Central memory CD8-positive, alpha-beta T cell (primary cell): Measurements from ENCODE around the gene ANO2.

Experiments used
- ATAC-seq: fragments of 150-1000 bp; cut with Tn5 transposase; replicated peaks from 2 replicates; pipeline ENCODE4 v1.10.0; 2022; ENCODE audit warnings: mild to moderate bottlenecking, moderate FRiP score, moderate number of reproducible peaks; ENCODE audit not compliant: poor library complexity, severe bottlenecking; ENCODE audit errors: extremely low read depth
- DNase-seq, 2 donors: peaks; one replicate each; pipeline ENCODE4 v3.0.0; 2021; ENCODE audit warnings: low spot score in 2 of 2
- H3K27ac Mint-ChIP-seq: one replicate; pipeline ENCODE4 v1.8.0; 2022; ENCODE audit warnings: low read depth, mild to moderate bottlenecking, moderate library complexity, mixed read lengths
- H3K27me3 Mint-ChIP-seq: one replicate; pipeline ENCODE4 v1.8.0; 2022; ENCODE audit warnings: mixed read lengths
- H3K36me3 Mint-ChIP-seq: one replicate; pipeline ENCODE4 v1.8.0; 2022; ENCODE audit warnings: mild to moderate bottlenecking, moderate library complexity, mixed read lengths; ENCODE audit not compliant: insufficient read depth
- H3K4me1 Mint-ChIP-seq: one replicate; pipeline ENCODE4 v1.8.0; 2022; ENCODE audit warnings: mixed read lengths
- H3K4me3 Mint-ChIP-seq: one replicate; pipeline ENCODE4 v1.8.0; 2022; ENCODE audit warnings: mild to moderate bottlenecking, moderate library complexity, mixed read lengths
- H3K9me3 Mint-ChIP-seq: one replicate; pipeline ENCODE4 v1.8.0; 2022; ENCODE audit warnings: mixed read lengths

The ANO2 gene

DNA sequence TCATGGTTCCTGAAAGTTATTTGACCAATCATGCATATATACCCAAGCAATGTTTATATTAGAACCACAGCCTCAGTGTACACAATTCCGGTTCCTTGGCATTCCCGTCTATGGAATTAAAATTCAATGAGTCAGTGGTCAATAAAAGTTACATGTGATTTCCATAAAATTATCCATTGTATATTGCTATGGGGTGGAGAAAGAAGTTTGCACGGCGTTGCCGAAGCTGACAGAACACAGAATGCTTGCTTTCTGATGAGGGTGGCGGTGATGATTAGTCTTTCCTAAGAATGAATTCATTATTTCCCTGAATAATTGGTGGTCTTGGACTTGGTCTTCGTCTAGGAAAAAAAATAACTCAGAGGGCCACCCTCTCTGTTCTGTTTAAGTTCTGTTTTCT, 214.1 kb downstream of the ANO2 start:
- Mint-ChIP-seq H3K27me3 (peaks cover 26% of the 10 kb centered on the region), H3K27ac (no peak overlapping the region), H3K4me1 (no peaks in the 10 kb centered on the region), H3K36me3 (peaks cover 2% of the 10 kb centered on the region), H3K4me3 (no peak overlapping the region), H3K9me3 (no peaks in the 10 kb centered on the region)
- DNase-seq (no peak), ATAC-seq (no peak)

DNA sequence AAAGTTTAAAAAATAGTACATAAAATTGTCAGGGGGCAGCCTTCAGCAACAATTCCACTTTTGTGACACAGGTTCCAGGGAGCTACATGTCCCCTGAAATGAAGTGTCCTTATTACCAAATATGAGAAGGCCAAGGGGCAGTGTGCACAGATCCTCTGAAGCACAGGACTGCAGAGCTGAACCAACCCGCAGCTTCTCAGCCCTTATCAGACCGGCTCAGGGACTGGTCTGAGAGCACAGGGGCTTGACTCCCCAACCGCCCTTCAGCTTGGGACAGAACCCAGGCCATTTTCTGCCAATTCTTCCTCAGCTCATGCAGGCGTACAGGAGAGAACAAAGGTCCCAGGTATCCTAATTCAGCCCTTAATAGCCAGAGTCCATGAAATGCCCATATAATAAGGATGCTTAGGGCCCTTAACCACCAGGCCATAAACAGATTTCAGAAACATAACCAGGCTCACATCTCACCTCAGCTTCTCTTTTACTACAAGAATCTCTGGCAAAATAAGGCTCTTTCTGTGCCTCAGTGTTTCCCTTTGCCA, 221.3 kb downstream of the ANO2 start:
- H3K4me3 Mint-ChIP-seq: no peak overlapping the region
- H3K27me3 Mint-ChIP-seq: peaks cover 58% of the 10 kb centered on the region
- peaks cover 2% of the 10 kb centered on the region for H3K36me3 Mint-ChIP-seq
- ATAC-seq (no peak), DNase-seq (no peak)
- H3K27ac Mint-ChIP-seq: no peak overlapping the region
- no peaks in the 10 kb centered on the region for H3K9me3 Mint-ChIP-seq
- H3K4me1 Mint-ChIP-seq: no peaks in the 10 kb centered on the region

DNA sequence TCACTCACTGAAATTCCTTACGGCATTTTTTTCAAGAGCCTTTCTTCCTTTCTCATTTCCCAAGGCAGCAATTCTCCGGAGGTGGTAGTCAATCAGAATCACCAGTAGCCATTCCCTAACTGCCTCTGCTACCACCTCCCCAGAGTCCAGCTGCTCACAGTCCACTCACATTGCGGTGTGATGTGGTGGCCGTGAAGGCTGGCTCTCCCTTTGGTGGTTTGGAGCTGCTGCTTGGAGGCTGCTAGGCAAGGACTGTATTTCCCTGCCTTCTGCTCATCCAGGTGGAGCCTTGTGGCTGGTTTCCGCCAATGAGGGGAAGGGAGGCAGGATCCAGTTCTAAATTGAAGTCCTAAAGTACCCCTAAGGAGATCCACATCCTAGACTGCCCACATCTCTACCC, 222.0 kb downstream of the ANO2 start:
- no peaks in the 10 kb centered on the region for H3K9me3 Mint-ChIP-seq
- DNase-seq: no peak
- H3K4me1 Mint-ChIP-seq: no peaks in the 10 kb centered on the region
- ATAC-seq: no peak
- H3K27me3 Mint-ChIP-seq: peaks cover 65% of the 10 kb centered on the region
- peaks cover 2% of the 10 kb centered on the region for H3K36me3 Mint-ChIP-seq
- H3K27ac Mint-ChIP-seq: no peak overlapping the region
- no peak overlapping the region for H3K4me3 Mint-ChIP-seq

DNA sequence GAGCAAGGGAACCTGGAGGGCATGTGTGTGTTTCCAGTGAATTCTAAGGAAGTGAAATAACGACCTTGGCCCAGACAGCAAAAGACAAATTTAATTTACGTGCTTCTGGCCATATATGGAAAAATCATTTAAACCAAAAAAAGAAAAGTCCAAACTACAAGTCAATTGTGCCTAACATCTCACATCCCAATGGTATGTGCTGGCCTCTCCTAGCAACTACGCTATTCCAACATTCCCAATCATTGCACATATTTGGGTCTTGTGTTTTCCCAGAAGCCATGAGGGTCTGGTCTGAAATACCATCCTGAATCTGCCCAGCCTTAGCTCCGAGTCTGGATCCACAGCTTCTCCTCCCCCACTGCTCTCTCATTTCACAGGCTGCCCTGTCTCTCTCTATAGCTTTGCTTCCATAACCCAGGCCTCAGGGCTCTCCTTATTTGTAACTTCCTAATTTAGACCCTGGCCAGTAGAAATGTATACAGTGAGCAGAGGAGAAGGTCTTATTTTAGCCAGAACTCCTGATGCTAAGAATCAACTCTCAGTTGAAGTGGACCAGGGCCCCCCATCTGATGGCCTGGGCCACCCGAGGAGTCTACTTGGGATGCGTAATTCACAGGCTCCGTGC, 224.6 kb downstream of the ANO2 start:
- no peaks in the 10 kb centered on the region for H3K9me3 Mint-ChIP-seq
- DNase-seq (no peak), ATAC-seq (no peak)
- H3K27ac Mint-ChIP-seq: no peak overlapping the region
- H3K36me3 Mint-ChIP-seq: no peaks in the 10 kb centered on the region
- peaks cover 45% of the 10 kb centered on the region for H3K27me3 Mint-ChIP-seq
- no peak overlapping the region for H3K4me3 Mint-ChIP-seq
- H3K4me1 Mint-ChIP-seq: no peaks in the 10 kb centered on the region

DNA sequence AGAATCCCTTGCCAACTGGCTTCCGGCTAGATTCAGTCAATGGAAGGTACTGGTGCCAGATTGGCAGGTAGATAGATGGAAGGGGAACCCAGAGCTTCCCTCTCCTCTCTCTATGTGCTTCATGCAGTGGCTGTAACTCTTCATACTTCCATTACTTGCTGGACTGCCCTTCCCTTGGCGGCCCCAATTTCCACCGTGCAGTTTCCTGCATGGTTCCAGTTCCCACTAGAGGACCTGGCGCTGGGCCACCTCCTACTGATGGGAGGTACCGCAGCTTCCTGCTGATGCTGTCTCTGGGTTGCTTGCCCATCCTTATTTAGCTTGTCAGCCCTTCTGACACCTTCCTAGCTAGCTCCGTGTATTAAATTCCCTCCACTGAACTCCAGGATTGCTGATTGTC, 226.4 kb downstream of the ANO2 start:
- no peak for DNase-seq
- no peaks in the 10 kb centered on the region for H3K4me1 Mint-ChIP-seq
- no peak overlapping the region for H3K27ac Mint-ChIP-seq
- ATAC-seq: no peak
- no peaks in the 10 kb centered on the region for H3K36me3 Mint-ChIP-seq
- no peak overlapping the region for H3K4me3 Mint-ChIP-seq
- H3K27me3 Mint-ChIP-seq: peaks cover 56% of the 10 kb centered on the region
- no peaks in the 10 kb centered on the region for H3K9me3 Mint-ChIP-seq

DNA sequence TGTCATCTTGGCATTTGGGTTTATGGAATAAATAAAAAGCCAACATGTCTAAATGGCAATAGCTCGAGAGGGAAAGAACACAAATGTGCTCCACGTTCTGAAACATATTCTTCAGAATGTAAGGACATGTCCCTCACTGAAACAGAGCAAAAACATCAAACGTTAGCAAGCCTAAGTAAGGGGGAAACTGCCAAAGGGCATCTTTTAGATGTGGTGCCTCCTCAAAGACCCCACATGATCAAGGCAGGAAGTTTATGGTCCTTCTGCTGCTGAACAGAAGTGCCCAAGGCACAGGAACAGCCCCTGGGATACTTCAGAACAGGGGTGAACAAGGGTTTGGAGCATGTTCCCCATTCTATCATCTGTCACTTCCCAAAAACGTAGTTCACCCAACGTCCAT, 227.0 kb downstream of the ANO2 start:
- Mint-ChIP-seq H3K9me3 (no peaks in the 10 kb centered on the region), H3K27ac (no peak overlapping the region), H3K27me3 (peaks cover 52% of the 10 kb centered on the region), H3K4me3 (no peak overlapping the region), H3K4me1 (no peaks in the 10 kb centered on the region), H3K36me3 (no peaks in the 10 kb centered on the region)
- no peak for ATAC-seq
- no peak for DNase-seq

DNA sequence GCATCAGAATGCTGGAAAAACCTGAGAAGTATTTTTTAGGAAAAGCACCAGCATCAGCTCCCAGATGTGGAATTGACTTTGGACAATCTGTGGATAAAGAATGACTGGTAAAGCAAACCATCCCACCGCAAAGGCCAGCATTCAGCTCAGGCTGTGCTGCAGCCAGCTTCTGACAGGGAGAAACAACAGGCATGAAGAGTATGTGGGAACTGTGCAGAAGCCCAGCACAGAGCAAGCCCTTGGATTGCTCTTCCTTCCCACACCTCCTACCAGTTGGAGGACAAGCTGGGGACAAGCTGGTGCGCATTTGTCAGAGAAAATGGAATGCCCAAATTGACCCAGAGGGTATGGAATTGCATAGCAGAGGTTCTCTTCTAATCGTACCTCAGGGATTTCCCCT, 228.1 kb downstream of the ANO2 start:
- Mint-ChIP-seq H3K27ac (no peak overlapping the region), H3K27me3 (peaks cover 42% of the 10 kb centered on the region), H3K36me3 (no peaks in the 10 kb centered on the region), H3K9me3 (no peaks in the 10 kb centered on the region), H3K4me3 (no peak overlapping the region), H3K4me1 (no peaks in the 10 kb centered on the region)
- DNase-seq: no peak
- ATAC-seq: no peak

DNA sequence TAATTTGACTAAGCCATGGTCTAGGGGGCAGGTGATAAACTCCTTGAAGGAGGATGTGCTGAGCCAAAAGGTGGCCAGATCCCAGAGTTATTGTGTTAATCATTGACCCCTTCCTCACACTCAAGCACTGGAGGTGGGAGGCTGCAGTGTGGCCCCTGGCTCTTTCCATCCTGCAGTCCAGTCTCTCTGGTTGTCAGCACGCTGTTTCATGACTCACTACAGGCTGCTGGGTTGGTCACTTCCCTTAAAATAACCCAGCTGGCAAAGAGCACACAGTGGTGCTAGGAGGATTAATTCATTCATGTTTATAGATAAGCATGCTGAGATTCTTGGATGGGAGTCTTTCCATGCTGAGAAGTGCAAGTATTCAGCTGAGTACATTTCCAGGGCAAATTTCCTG, 228.9 kb downstream of the ANO2 start:
- Mint-ChIP-seq H3K36me3 (no peaks in the 10 kb centered on the region), H3K27ac (no peak overlapping the region), H3K4me1 (no peaks in the 10 kb centered on the region), H3K27me3 (peaks cover 42% of the 10 kb centered on the region), H3K9me3 (no peaks in the 10 kb centered on the region), H3K4me3 (no peak overlapping the region)
- ATAC-seq (no peak), DNase-seq (no peak)

DNA sequence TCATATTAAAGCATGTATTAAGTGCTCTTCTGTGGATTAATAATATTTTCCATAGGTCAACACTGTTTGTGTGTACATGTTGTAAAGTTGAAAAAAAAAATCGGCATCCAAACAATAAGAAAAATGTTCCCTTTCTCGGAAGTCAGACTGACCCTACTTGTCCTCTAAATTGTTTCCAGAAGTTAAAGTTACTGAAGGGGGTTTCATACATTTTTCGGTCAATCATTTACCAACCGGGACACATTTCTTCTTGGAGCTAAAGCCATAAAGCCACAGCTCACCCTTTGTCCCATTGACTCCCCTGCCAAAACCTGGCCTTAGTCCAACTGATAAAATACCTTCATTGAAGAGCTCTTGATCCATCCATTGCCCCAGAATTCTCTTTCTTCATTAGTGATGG, 230.0 kb downstream of the ANO2 start:
- Mint-ChIP-seq H3K36me3 (no peaks in the 10 kb centered on the region), H3K27me3 (peaks cover 31% of the 10 kb centered on the region)

DNA sequence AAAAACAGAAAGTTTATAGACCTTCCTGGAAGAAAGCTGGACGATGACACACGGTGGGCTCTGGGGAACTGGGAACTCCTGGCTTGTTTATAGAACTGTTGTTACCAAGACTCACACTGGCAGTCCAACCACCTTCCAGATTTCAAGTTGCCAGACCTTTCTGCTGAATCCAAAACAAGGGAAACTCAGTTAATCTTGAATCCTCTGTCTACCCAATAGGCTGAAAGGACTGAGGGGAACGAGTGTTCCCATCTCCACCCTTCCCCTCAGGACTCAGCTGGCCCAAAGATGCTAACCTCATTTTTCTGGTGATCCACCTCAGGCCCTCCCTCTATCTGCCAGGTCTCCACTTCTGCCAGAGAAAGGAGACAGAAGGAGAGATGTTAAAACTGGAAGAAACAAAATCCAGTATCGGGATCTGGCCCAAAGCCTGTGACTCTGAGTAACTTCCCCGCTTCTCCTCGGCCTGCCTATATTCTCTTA, 231.4 kb downstream of the ANO2 start:
- Mint-ChIP-seq H3K36me3 (no peaks in the 10 kb centered on the region), H3K4me3 (no peak overlapping the region), H3K4me1 (no peaks in the 10 kb centered on the region), H3K27ac (no peak overlapping the region), H3K9me3 (no peaks in the 10 kb centered on the region), H3K27me3 (peaks cover 20% of the 10 kb centered on the region)
- ATAC-seq: no peak
- no peak for DNase-seq

More for the DNA sequence above, 230.0 kb downstream of the ANO2 start:
- H3K4me1 Mint-ChIP-seq: no peaks in the 10 kb centered on the region
- no peak for DNase-seq
- no peaks in the 10 kb centered on the region for H3K9me3 Mint-ChIP-seq
- no peak for ATAC-seq
- H3K4me3 Mint-ChIP-seq: no peak overlapping the region
- no peak overlapping the region for H3K27ac Mint-ChIP-seq

DNA sequence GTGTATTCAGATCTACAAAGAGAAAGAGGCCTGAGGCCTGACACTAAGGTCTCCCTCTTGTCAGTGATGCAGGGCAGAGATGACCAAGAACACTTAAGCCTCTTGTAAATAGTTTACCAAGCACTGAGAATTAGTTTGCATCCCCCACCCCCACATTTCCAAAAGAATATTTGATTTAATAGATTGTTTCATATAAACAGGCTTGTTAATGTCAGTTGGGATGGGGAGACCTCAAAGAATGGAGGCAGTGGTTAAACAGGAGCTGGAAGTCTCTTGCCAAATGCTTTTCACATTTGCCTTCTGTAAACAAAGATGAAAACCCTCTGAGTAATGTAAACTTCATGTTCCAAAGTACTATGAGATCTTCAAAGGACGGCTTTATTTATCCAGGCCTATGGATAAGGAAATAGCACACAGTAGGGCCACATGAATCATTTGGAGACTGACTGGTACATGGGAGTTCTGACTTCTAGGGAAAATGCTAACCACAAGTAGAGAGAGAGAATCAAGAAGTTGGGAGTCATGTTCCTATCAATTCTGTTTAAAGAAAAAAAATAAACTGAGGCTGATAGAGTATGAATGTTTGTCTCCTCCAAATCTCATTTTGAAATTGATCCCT, 234.7 kb downstream of the ANO2 start:
- ATAC-seq (no peak), DNase-seq (no peak)
- H3K4me3 Mint-ChIP-seq: no peak overlapping the region
- peaks cover 2% of the 10 kb centered on the region for H3K36me3 Mint-ChIP-seq
- H3K27ac Mint-ChIP-seq: no peak overlapping the region
- peaks cover 5% of the 10 kb centered on the region for H3K9me3 Mint-ChIP-seq
- no peaks in the 10 kb centered on the region for H3K4me1 Mint-ChIP-seq
- peaks cover 28% of the 10 kb centered on the region for H3K27me3 Mint-ChIP-seq

DNA sequence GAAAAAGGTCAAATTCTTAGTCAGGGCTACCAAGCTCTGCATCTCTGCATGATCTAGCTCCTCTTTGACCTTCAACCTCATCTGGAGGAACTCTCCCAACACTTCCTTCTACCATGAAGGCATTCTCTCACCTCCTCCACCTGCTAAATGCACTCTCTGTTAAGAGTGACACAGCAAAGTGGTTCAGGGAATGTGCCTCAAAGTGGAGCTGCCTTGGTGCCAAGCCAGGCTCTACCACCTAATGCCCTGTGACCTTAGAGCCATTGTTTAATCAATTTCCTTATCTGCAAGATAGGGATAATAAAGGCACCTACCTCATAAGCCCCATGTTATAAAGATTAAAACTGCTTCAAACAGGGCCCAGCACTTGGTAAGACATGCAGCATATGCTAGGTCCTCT, 236.7 kb downstream of the ANO2 start:
- Mint-ChIP-seq H3K36me3 (peaks cover 2% of the 10 kb centered on the region), H3K4me1 (no peaks in the 10 kb centered on the region), H3K27me3 (peaks cover 15% of the 10 kb centered on the region), H3K9me3 (peaks cover 5% of the 10 kb centered on the region), H3K27ac (no peak overlapping the region), H3K4me3 (no peak overlapping the region)
- ATAC-seq (no peak), DNase-seq (no peak)

DNA sequence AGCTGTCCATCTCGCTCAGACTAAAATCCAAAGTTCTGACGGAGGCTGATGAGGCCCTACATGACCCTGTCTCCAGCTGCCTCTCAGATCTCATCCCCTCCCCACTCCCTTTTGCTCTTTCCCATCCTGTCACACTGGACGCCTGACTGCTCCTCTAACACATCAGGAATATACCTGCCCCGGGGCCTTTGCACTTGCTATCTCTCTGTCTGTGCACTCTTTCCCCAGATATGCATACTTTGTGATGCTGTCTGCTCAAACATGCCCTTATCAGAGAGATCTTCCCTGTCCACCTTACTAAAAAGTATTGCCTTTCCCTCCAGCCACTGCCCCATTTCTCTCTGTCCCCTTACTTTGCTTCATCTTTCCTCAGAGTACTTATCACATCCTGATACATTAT, 238.8 kb downstream of the ANO2 start:
- no peak overlapping the region for H3K4me3 Mint-ChIP-seq
- H3K27me3 Mint-ChIP-seq: peaks cover 24% of the 10 kb centered on the region
- no peak overlapping the region for H3K27ac Mint-ChIP-seq
- ATAC-seq (no peak), DNase-seq (no peak)
- no peaks in the 10 kb centered on the region for H3K4me1 Mint-ChIP-seq
- peaks cover 2% of the 10 kb centered on the region for H3K36me3 Mint-ChIP-seq
- H3K9me3 Mint-ChIP-seq: peaks cover 5% of the 10 kb centered on the region
